Epithelial cell of esophagus (primary cell): ENCODE data around the gene NDUFB7.

Experiments used
- DNase-seq: peaks from one replicate; pipeline ENCODE4 v3.0.0; 2010; ENCODE audit warnings: low read depth
- H3K4me3 ChIP-seq: 2 replicates; pipeline ENCODE4 v1.5.1; 2011; ENCODE audit warnings: mild to moderate bottlenecking, low read length, control low read depth
- CTCF ChIP-seq: IDR thresholded peaks from 2 replicates; pipeline ENCODE4 v1.5.1; 2011; ENCODE audit warnings: low read depth, mild to moderate bottlenecking, low read length, control low read depth, inconsistent platforms; ENCODE audit not compliant: insufficient read depth; ENCODE audit errors: missing control alignments

NDUFB7 gene

GRCh38 chr19:14540741-14541525, 30.9 kb downstream of the NDUFB7 start:
- no peak for TF ChIP-seq CTCF
- H3K4me3 ChIP-seq = no peak overlapping the region
- DNase-seq = no peak

- peak; percentile 97 for DNase-seq
- no peak for TF ChIP-seq CTCF
- H3K4me3 ChIP-seq = peak overlapping the region; percentile 22
Observed at GRCh38 chr19:14536926-14537692, 34.8 kb downstream of the NDUFB7 start.

- no peak for DNase-seq
- TF ChIP-seq CTCF = no peak
- H3K4me3 ChIP-seq = no peak overlapping the region
Observed at GRCh38 chr19:14533450-14533849, 38.4 kb downstream of the NDUFB7 start.

GRCh38 chr19:14530506-14530905, 41.4 kb downstream of the NDUFB7 start:
- DNase-seq = no peak
- TF ChIP-seq CTCF = no peak
- H3K4me3 ChIP-seq = peak overlapping the region; percentile 99

- DNase-seq = no peak
- H3K4me3 ChIP-seq = peak overlapping the region; percentile 99
- TF ChIP-seq CTCF = no peak
Observed at GRCh38 chr19:14530005-14530348, 41.9 kb downstream of the NDUFB7 start.

- H3K4me3 ChIP-seq = peak within 1 kb of the TSS; percentile 99
- no peak for TF ChIP-seq CTCF
- DNase-seq = peak; percentile 100
Observed at GRCh38 chr19:14529254-14530004, 42.4 kb downstream of the NDUFB7 start, which contains the start of gene TECR. Gene TECR, plus strand, starts transcription at chr19:14529594. Its CDS starts 103 bp downstream, at chr19:14529697.
